ENCODE results near the gene PRDM11.

Gene PRDM11

GRCh38 chr11:45158210-45158731 is 11.8 kb downstream of the PRDM11 start:
- peak; percentile 46 for DNase-seq

- DNase-seq: no peak
Observed at GRCh38 chr11:45158891-45159605, 12.6 kb downstream of the PRDM11 start.

GRCh38 chr11:45159781-45160365 is 13.4 kb downstream of the PRDM11 start:
- DNase-seq: no peak

- no peak for DNase-seq
Observed at GRCh38 chr11:45161252-45162063, 15.0 kb downstream of the PRDM11 start.

GRCh38 chr11:45162064-45162375 is 15.6 kb downstream of the PRDM11 start:
- DNase-seq: no peak

- DNase-seq: no peak
Observed at GRCh38 chr11:45162916-45163879, 16.8 kb downstream of the PRDM11 start.

- DNase-seq: peak; percentile 65
Observed at GRCh38 chr11:45163956-45164575, 17.6 kb downstream of the PRDM11 start.

GRCh38 chr11:45165386-45165785 is 18.9 kb downstream of the PRDM11 start:
- DNase-seq: no peak

- DNase-seq: no peak
Observed at GRCh38 chr11:45165806-45166603, 19.6 kb downstream of the PRDM11 start.

- DNase-seq: peak; percentile 23
Observed at GRCh38 chr11:45166604-45166897, 20.1 kb downstream of the PRDM11 start.

GRCh38 chr11:45167283-45167682 is 20.8 kb downstream of the PRDM11 start:
- no peak for DNase-seq

GRCh38 chr11:45168366-45169130 is 22.1 kb downstream of the PRDM11 start:
- no peak for DNase-seq

- DNase-seq: peak; percentile 25
Observed at GRCh38 chr11:45169310-45170072, 23.1 kb downstream of the PRDM11 start.

- DNase-seq: no peak
Observed at GRCh38 chr11:45170484-45170883, 24.0 kb downstream of the PRDM11 start.

GRCh38 chr11:45171550-45171949 is 25.1 kb downstream of the PRDM11 start:
- no peak for DNase-seq

GRCh38 chr11:45173064-45173463 is 26.6 kb downstream of the PRDM11 start:
- no peak for DNase-seq

- no peak for DNase-seq
Observed at GRCh38 chr11:45174168-45174835, 27.9 kb downstream of the PRDM11 start.

GRCh38 chr11:45174963-45175362 is 28.5 kb downstream of the PRDM11 start:
- DNase-seq: no peak

- no peak for DNase-seq
Observed at GRCh38 chr11:45176996-45177395, 30.6 kb downstream of the PRDM11 start.
